HT1080 (cell line): ENCODE data around the gene PCDHA1. TPM values are rescaled to one million over a fixed set of nuclear protein-coding genes. Genes with fewer than 3 reads are reported as not detected.
"Not testable (repeated sequence)": the region's sequence is repeated elsewhere in the genome, so short reads cannot be mapped to it uniquely, and the experiment has no call there.

Experiments
- DNase-seq: peaks from one replicate; pipeline ENCODE4 v3.0.0-alpha.2; 2015; ENCODE audit warnings: low read depth
- total RNA-seq: library from RNA; depleted of rRNA; stranded (reverse); fragments of >200 nt; shearing (Covaris generic); gene quantifications from 2 replicates; pipeline ENCODE4 v1.2.3, GENCODE V29; 2014

Gene PCDHA1
- total RNA-seq, 1 experiment from 2014 or later, result 0.23 TPM

- not testable (repeated sequence) for DNase-seq
These were observed 64.1 kb downstream of the PCDHA1 start for GRCh38 chr5:140849831-140850634.

- no peak for DNase-seq
These were observed 70.1 kb downstream of the PCDHA1 start, which contains the start of gene PCDHA10 for GRCh38 chr5:140855772-140856674. Gene PCDHA10 (plus strand): TSS chr5:140855897. CDS start chr5:140856049, 152 bp downstream.

- DNase-seq, result no peak
These were observed 71.4 kb downstream of the PCDHA1 start for GRCh38 chr5:140857177-140857986.

GRCh38 chr5:140857987-140858240, 72.0 kb downstream of the PCDHA1 start:
- no peak for DNase-seq

- no peak for DNase-seq
These were observed 76.7 kb downstream of the PCDHA1 start for GRCh38 chr5:140862441-140863295.

- DNase-seq, result peak; percentile 10
These were observed 83.0 kb downstream of the PCDHA1 start, which contains the start of gene PCDHA11 for GRCh38 chr5:140868721-140869554. Gene PCDHA11 (plus strand): TSS chr5:140868957. CDS start chr5:140869104, 147 bp downstream.

GRCh38 chr5:140869555-140869886, 83.6 kb downstream of the PCDHA1 start:
- no peak for DNase-seq

GRCh38 chr5:140870221-140871201, 84.6 kb downstream of the PCDHA1 start:
- no peak for DNase-seq

GRCh38 chr5:140875085-140876065, 89.4 kb downstream of the PCDHA1 start, which contains the start of gene PCDHA12:
Gene PCDHA12 (plus strand): TSS chr5:140875308. CDS start chr5:140875473, 165 bp downstream.
- DNase-seq, result no peak

- not testable (repeated sequence) for DNase-seq
These were observed 90.8 kb downstream of the PCDHA1 start for GRCh38 chr5:140876541-140877261.

GRCh38 chr5:140877262-140877581, 91.3 kb downstream of the PCDHA1 start:
- no peak for DNase-seq

- DNase-seq, result no peak
These were observed 96.1 kb downstream of the PCDHA1 start, which contains the start of gene PCDHA13 for GRCh38 chr5:140881889-140882590. Gene PCDHA13 (plus strand): TSS chr5:140882124. CDS start chr5:140882269, 145 bp downstream.

- DNase-seq, result no peak
These were observed 96.6 kb downstream of the PCDHA1 start for GRCh38 chr5:140882591-140882899.

GRCh38 chr5:140883373-140883772, 97.4 kb downstream of the PCDHA1 start:
- DNase-seq, result no peak

GRCh38 chr5:140883927-140884697, 98.2 kb downstream of the PCDHA1 start:
- no peak for DNase-seq
